Stimulated activated CD4-positive, alpha-beta T cell treated with anti-CD3 and anti-CD28 coated beads, Interleukin-1b, Interleukin-23, amount 100 ng/mL, for 1 hour (primary cell): ENCODE results near the gene RDX.

ENCODE experiments used
- DNase-seq, 2 donors: peaks; one replicate each; pipeline ENCODE4 v3.0.0-alpha.2; 2020; ENCODE audit warnings: low read depth in 2 of 2

RDX gene

DNA sequence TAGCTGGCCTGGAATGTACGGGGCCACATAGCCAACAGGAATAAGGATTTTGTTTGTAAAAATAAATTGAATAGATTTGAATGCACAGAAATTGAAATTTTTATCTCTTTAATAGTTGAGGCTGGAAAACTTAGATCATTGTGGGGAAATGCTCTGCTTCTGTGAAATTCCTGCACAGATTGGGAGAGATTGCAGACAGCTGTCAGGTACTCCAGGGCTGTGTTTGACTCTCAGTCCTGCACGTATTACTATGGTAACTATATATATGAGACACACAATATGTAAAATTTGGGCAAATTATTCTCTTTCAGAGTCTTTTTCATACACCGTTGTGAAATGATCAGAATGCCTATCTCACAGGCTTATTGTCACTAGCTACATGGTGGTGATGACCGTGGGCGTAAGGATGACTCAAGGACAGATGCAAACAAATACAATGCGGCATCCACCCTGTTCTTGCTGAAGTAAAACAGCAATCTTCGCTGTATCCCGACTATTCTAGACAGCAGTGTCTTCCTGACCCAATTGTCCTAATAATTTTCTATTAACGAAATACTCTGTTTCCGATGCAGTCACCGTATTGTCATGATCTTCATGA, 123.8 kb downstream of the RDX start:
- DNase-seq, result no peak

DNA sequence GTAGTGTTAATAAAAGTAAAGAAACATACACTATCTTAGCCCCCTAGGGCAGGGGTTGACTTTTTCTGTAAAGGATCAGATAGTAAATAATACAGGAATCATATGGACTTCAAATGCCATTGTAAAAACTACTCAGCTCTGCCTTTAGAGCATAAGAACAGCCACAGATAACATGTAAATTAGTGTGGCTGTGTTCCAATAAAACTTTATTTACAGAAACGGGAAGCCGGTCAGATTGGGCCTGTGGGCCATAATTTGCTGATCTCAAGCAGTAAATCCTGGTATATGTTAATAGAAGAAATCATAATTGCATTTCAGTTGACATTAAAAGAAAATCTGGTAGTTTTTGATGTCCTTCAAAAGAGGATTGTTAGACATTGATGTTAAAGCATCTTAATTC, 126.7 kb downstream of the RDX start:
- DNase-seq, result no peak

DNA sequence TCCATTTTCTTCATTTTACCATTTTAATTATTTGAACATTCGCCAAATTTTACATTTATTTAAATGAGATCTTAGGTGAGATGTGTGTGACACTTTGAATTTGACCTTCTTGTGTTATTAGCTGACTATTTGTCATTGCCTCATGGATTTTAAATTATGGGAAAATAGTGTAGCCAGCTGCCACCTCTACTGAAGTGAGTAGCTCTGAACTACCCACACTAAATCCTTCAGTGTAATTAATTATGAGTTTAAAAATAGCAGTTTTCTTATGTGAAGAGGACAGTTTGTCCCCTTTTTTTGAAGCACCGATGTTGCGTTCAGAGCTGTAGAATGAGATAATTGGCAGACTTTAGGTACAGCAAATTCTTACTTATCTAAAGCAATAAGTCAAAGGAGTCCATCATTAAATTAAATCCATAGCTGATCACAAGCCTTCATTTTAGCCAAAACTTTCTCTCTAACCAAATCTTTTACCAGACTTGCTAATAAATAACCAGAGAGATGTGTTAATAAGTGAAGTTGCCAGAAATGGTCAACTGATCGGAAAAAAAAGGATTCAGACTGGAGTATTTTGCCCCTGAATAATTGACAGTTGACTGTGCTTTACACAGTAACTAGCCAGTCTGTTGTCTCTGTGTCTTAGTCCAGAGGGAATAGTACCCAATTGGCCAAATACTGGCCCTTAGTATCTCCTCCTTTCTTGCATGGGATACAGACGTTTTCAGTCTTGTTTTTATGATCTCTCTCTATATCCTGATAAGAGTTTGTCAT, 128.2 kb downstream of the RDX start:
- DNase-seq, result no peak

DNA sequence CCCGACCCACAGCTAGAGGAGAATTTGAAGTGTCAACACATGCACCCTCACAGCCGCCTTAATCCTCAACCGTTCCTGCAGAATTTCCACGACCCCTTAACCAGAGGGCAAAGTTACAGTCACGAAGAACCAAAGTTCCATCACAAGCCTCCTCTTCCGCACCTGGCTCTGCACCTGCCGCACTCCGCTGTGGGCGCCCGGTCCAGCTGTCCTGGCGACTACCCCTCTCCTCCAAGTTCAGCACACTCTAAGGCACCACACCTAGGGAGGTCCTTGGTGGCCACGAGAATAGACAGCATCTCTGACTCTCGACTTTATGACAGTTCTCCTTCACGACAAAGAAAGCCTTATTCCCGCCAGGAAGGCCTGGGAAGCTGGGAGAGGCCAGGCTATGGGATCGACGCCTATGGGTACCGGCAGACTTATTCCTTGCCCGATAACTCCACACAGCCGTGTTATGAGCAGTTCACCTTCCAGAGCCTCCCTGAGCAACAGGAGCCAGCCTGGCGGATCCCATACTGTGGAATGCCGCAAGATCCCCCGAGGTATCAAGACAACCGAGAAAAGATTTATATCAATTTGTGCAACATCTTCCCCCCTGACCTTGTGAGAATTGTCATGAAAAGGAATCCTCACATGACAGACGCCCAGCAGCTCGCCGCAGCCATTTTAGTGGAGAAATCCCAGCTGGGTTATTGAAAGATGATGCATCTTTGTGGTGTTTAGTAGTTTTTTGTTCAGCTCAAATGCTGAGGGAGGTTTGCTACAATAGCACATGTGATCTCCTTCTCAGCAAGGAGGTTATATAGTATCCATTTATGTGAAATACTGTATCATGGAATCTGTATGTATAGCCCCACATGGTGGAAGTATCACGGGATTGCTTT, 131.1 kb downstream of the RDX start:
- DNase-seq, result no peak

DNA sequence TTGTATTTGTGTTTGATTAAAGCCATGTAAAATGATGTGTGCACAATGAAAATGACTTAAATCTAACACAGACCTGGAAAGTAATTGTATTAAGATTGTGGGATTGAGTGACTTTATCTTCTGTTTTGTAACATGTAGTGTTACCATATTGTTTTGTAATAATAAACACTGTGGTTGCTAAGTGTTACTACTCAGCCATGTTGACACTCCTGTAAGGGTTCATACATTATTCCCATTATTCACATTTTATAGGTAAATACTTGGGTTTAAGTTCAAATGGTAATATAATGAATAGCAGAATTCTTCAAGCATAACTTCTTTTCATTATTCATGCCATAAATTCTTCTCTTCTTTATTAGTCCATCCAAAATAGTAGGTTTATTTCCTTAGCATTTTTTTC, 134.2 kb downstream of the RDX start:
- DNase-seq, result no peak

DNA sequence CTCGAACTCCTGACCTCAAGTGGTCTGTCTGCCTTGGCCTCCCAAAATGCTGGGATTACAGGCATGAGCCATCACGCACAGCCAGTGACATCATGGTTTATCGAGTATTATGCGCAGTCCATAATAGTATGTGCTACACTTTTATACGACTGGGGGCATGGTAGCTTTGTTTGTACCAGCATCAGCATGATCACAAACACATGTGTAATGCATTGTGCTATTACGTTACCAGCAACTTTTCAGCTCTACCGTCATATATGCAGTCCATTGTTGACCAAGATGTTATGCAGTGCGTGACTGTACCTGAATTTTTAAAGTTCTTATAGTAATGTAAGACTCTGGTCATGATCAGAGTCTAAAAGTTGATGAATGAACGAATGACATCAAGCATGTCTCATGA, 135.4 kb downstream of the RDX start:
- no peak for DNase-seq

DNA sequence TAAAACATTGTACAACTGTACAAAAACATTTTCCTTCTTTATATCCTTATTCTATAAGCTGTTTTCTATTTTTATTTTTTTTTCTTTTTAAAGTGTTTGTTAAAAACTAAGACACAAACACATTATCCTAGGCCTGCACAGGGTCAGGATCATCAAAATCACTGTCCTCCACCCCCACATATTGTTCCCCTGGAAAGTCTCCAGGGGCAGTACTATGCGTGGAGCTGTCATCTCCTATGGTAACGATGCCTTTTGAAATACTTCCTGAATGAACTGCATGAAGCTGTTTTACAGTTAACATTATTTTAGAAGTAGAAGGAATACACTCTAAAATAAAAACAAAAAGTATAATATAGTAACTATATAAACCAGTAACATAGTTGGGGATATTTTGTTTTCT, 136.0 kb downstream of the RDX start:
- no peak for DNase-seq

DNA sequence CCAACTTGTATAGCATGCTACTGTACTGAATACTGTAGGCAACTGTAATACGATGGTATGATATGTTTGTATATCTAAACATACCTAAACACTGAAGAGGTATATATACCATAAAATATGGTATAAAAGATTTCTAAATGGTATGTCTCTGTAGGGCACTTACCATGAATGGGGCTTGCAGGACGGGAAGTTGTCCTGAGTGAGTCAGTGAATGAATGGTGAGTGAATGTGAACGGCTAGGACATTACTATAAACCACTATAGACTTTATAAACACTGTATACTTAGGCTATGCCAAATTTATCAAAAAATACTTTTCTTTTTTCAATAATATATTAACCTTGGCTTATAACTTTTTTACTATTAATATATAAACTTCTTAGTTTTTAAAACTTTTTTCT, 136.4 kb downstream of the RDX start:
- DNase-seq, result no peak

DNA sequence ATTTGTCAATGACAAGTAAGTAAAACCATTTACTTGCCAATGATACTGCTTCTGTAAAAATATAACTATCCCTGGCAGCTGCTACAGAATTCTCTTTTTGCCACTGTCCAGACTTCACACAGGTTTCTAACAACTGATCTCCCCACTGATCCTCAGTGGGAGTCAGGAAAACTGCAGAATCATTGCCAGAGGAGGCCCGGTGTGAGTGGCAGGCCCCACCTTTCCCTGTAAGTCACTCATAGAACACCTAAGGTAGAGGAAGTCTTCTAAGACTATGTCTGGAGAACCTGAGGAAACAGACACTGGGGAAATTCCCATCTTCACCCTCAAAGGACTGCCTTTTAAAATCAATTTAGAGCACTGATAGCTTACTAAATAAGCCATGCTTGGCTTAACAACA, 136.9 kb downstream of the RDX start:
- DNase-seq, result no peak

DNA sequence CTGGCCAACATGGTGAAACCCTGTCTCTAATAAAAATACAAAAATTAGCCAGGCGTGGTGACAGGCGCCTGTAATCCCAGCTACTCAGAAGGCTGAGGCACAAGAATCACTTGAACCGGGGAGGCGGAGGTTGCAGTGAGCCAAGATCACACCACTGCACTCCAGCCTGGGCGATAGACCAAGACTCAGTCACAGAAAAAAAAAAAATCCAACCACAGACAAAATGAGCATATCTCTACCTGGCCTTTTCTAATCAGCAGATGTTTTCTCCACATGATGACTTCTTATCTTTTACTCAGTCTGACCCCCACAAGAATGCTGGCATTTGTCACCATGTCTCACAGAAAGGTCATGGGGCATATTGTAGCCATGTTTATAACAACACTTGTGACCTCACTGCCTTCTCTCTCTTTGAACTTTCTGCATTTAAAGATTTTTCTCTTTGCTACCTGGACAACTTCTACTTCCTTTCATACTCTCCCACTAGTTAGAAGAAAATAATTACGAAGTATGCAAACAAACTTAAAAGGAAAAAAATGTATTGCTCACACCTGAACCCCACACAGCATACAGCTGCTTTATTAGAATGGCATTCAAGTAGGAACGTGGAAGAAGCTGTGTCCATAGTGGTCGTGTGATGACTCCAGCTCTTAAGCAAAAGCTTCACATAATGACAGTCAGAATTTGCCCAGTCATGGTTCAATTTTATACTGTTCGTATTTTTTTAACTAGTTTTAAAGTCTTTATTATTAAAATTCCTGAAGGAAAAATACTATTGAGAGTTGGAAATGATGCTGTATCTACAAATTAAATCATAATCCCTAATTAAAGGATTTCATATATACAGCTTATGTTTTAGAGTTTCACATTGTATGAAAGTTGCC, 137.9 kb downstream of the RDX start:
- no peak for DNase-seq

DNA sequence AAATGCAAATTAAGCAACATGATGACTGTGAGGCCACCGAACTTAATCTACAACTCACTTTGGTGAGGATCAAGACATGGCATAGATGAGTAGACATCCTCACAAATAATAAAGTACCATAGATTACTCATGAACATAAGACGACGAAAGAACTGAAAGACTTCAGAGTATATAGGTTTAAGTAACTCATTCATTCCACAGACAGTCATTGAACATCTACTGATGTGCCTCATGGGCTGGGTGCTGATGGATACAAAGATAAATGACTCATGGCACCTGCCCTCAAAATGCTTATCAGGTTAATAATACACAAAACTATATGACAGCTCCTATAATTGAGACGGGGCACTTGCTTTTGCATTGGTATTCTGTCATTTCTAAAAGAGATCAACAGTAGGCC, 139.9 kb downstream of the RDX start:
- DNase-seq, result no peak

DNA sequence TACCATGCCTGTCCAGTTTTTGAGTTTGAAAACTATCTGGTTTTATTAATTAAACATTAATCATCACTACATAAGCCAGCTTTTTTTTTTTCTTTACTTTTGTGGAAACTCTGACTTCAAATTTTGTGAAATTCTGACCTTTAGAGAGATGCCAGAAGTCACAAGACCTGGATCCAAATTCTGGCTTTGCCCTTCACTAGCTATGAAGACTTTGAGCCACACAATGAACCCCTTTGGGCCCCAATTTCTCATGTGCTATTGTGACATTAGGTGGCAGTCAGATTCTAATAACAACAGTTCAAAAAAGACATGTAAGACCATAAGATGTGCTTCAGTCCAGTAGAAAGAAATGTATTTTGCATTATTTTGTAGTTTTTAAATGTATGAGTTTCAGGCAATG, 142.9 kb downstream of the RDX start:
- no peak for DNase-seq

DNA sequence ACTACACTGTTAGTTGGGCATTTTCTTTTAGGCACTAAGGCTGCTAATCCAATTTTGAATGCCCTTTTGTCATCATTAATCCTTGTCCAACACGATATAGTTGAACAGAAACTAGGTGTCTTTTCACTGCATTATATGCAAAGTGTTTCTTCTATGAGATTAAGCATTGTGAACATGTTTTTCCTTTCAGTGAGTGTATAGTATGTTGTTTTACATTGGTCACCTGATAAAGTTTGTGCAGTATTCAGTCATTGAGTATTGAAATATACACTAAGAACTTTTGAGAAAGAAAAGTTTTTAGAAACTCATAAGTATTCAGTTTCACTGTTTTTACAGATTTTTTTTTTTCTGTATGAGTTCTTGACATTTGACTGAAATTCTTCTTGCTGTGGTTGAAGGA, 144.2 kb downstream of the RDX start:
- DNase-seq, result no peak

DNA sequence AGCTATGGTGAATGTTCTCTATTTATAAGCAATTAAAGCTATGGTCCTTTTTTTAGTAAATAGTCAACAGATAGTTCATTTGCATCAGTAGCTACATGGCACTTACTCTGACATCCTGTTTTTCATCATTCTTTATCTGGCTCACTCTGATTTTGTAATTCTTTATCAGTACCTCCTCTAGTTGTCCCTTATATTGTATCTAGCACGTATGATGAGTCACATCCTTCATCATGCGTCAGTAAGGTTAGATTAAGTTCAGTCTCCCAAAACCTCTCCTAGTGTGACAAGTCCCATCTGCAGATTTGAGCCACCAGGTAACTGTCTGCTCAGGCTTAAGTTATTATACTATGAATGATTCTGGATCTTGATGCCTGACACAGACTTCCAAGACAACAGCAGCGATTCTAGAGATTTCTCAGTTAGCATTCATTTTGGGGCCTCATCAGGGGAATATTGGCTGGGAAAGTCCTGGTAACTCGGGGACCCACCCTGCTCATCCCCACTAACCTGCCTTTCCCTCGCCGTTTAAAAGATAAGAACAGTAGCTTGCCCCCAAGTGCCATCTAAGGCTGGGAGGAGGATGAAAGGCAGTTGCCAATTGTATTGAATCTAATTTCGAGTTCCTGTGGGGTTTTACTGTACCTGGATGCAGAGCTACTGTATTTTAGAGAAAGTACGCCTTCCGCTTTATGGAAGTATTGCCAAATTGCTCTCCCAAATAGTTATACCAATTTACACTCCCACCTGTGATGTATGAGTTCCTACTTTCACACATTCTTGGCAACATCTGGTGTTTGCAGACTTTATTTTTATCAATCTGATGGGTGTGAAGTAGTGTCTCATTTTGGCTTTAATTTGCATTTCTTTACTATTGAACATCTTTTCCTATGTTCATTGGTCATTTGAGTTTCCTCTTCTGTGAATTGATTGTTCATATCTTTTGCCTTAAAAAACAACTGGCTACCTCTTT, 147.4 kb downstream of the RDX start:
- DNase-seq, result no peak

DNA sequence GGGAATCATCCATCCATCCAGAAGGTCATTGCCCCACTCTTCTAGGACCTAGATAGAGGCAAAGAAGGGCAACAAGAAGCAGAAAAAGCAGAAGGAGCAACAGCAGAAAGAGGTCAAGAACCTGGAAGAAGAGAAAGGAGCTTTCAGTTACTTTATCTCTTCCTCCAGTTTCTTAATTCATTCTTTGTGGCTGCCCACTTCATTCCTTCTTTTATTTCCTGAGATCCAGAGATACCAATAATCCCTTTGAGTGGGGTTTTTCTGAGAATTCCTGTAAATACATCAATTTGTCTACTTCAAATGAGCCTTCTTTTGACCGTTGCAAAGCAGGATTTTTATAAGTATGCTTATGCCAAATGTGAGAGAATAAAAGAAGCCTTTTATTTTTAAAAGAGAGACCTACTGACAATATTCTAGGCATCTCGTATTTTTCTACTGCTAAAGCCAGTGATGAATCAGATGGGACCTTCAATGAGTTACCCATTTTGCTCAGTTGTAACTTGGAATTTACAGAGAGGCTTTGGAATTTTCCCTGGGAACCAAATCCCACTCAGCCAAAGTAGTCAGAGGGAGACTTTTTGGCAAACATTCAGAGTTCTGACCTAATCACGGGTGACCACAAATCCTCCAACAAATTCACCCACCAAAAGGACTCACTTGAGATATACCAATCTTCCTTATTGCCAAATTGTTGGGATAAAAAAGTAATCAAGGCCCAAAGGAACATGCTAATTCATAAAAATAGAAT, 148.3 kb downstream of the RDX start:
- no peak for DNase-seq

DNA sequence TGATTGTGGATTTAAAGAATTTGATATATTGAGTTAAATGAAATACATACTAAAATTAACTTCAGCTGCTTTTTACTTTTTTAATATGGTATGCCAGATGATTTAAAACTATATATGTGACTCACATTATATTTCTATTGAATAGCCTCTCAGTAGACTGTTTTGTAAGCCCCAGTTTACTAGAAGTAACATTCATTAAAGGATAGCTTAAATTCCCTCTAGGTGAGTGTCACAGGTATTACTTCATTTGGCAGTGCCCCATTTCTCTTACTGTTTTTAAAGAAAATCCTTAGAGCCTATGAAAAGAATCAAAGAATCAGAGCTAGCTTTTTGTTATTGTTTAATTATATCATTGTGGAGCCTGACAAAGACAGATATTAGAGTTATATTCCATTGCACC, 154.6 kb downstream of the RDX start:
- DNase-seq, result no peak

DNA sequence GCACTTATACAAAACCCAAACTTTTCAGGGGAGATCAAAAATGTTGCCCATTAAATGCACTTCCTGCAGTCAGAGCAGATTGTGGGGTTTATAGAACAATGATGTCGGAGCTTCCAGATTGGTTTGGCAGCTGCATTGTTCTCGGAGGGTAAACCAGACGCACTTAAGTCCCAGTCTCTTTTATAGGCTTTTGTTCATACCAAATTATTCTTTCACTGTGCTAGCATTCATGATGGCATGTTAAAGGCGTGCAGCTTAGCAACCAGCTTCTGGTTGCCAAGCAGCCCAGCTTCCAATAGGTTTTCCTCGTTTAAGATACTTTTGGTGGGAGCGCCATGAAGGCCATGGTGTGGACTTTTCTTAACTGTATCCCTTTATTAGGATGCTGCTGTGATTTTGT, 162.3 kb downstream of the RDX start:
- DNase-seq, result no peak

DNA sequence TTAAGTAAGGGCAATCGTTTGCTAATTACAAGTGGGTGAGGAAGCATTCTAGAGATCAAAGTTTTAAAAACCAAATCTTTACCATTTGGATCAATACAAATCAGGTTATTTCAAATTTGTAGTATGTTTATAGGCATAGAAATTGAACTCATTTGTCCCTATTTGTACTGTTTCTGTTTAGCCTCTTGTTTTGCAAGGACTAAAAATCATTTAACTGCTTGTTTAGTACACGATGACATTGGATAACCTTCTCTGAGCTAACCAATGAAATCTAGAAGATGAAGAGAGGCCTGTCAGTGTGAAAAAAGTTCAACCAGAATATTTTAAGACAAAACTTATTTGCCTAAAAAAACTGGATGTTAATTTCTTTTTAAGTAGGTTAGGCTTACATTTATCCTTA, 163.3 kb downstream of the RDX start:
- DNase-seq, result no peak

DNA sequence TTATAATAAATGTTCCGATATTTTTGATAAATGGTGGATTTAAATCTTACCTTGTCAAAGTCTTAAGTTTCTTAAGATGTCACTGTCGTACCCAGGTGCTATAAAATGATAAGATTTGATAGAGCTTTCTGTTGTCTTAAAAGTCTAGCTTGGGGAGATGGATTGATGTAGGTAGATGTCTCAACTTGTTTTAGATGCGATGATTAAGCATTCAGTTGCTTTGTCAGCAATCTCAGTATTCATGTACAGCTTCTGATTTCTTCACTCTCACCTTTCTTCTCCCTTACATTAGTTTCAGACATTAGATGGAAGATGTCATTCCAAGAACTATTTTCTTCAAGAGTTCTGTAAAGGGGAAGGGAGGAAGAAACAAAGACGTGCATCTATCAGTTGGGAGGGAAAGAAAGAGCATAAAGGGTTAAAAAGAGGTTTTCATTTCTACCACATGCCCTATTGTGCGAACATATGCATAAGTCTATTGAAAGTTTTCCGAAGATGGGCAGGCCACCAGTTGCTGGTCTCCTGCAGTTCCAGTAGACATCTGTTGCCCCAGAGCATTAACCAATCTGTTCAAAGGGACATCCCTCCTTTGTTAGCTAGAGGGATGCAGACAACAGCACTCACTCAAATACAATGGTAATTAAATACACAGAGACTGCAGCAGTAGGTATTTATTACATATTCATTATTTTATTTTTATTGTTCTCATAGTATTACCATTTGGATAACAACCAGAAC, 164.9 kb downstream of the RDX start:
- DNase-seq, result no peak
